ENCODE measurements around the gene TLL2.

GRCh38 chr10:96440361-96441292, 73.1 kb downstream of the TLL2 start:
- no peak for TF ChIP-seq REST (IDR thresholded peaks at IDR 0.05; ENCODE audit: low read depth)
- TF ChIP-seq MAX (IDR thresholded peaks at IDR 0.05), result no peak
